CD14-positive monocyte (primary cell): Measurements from ENCODE around the gene SCN9A. TPM values are rescaled to one million over a fixed set of nuclear protein-coding genes. Genes with fewer than 3 reads are reported as not detected.

Experiments
- DNase-seq, 3 donors: peaks; one replicate each; pipeline ENCODE4 v3.0.0-alpha.2; 2011 to 2022
- H2AFZ ChIP-seq: 2 replicates; pipeline ENCODE4 v1.6.0; 2012; ENCODE audit warnings: mild to moderate bottlenecking, low read depth, low read length, inconsistent platforms; ENCODE audit not compliant: insufficient read depth, poor library complexity, severe bottlenecking
- H3K27ac ChIP-seq, 2 donors: 1 replicate in 1 of 2; 2 replicates in 1 of 2; pipeline ENCODE4 v1.5.1; 2012 to 2013; ENCODE audit warnings: low read length in 2 of 2, control low read depth in 1 of 2, inconsistent platforms in 1 of 2, low read depth in 1 of 2, mild to moderate bottlenecking in 1 of 2
- H3K27me3 ChIP-seq, 2 donors: one replicate each; pipeline versions ENCODE4 v1.6.0 to v1.6.1; 2011 to 2013; ENCODE audit warnings: low read length in 2 of 2; ENCODE audit not compliant: control insufficient read depth in 2 of 2, insufficient read depth in 2 of 2
- H3K36me3 ChIP-seq, 2 donors: replicated peaks in 1 of 2; 1 replicate in 1 of 2; 2 replicates in 1 of 2; pipeline versions ENCODE4 v1.5.1 to v1.6.1; 2012 to 2013; ENCODE audit warnings: low read length in 2 of 2, control low read depth in 1 of 2, inconsistent platforms in 1 of 2, mild to moderate bottlenecking in 1 of 2; ENCODE audit not compliant: insufficient read depth in 2 of 2, control insufficient read depth in 1 of 2
- H3K4me1 ChIP-seq, 2 donors: 1 replicate in 1 of 2; 2 replicates in 1 of 2; pipeline versions ENCODE4 v1.5.1 to v1.6.1; 2012 to 2013; ENCODE audit warnings: low read length in 2 of 2, control low read depth in 1 of 2, inconsistent platforms in 1 of 2, mild to moderate bottlenecking in 1 of 2, moderate library complexity in 1 of 2; ENCODE audit not compliant: insufficient read depth in 2 of 2, control insufficient read depth in 1 of 2
- H3K4me2 ChIP-seq: replicated peaks from 2 replicates; pipeline ENCODE3; 2012; ENCODE audit warnings: low read length, moderate library complexity, mild to moderate bottlenecking; ENCODE audit not compliant: poor library complexity, severe bottlenecking; ENCODE audit errors: extremely low read depth
- H3K4me3 ChIP-seq, 3 experiments: fragments of 200-600 bp in 1 of 3; sonication (generic) in 1 of 3; replicated peaks in 1 of 3; 1 replicate in 2 of 3; 2 replicates in 1 of 3; pipeline ENCODE4 v1.5.1; 2011 to 2013; ENCODE audit warnings: low read length in 3 of 3, mild to moderate bottlenecking in 3 of 3, control low read depth in 2 of 3, low read depth in 2 of 3, inconsistent platforms in 1 of 3, moderate library complexity in 1 of 3
- H3K79me2 ChIP-seq: 2 replicates; pipeline ENCODE4 v1.6.0; 2012; ENCODE audit warnings: mild to moderate bottlenecking, control low read depth, inconsistent platforms, low read length, moderate library complexity; ENCODE audit not compliant: insufficient read depth
- H3K9ac ChIP-seq: 2 replicates; pipeline ENCODE4 v1.6.0; 2017; ENCODE audit warnings: low read length, mild to moderate bottlenecking; ENCODE audit not compliant: insufficient read depth, poor library complexity, severe bottlenecking
- H3K9me3 ChIP-seq, 2 donors: replicated peaks in 1 of 2; 1 replicate in 1 of 2; 2 replicates in 1 of 2; pipeline versions ENCODE4 v1.5.1 to v1.6.1; 2012 to 2013; ENCODE audit warnings: low read length in 2 of 2, control low read depth in 1 of 2; ENCODE audit not compliant: control insufficient read depth in 1 of 2, insufficient read depth in 1 of 2
- H4K20me1 ChIP-seq: 2 replicates; pipeline ENCODE4 v1.6.0; 2012; ENCODE audit warnings: mild to moderate bottlenecking, low read length, control low read depth, moderate library complexity; ENCODE audit not compliant: insufficient read depth
- H3K27ac Mint-ChIP-seq, 7 donors: one replicate each; pipeline ENCODE4 v1.8.0; 2020; ENCODE audit warnings: mild to moderate bottlenecking in 7 of 7, mixed read lengths in 7 of 7, moderate library complexity in 6 of 7, inconsistent platforms in 2 of 7
- H3K27me3 Mint-ChIP-seq, 3 donors: one replicate each; pipeline ENCODE4 v1.8.0; 2021 to 2022; ENCODE audit warnings: low read depth in 3 of 3, mild to moderate bottlenecking in 3 of 3, mixed read lengths in 3 of 3, moderate library complexity in 3 of 3, inconsistent platforms in 1 of 3
- H3K36me3 Mint-ChIP-seq, 2 donors: one replicate each; pipeline ENCODE4 v1.8.0; 2020; ENCODE audit warnings: mixed read lengths in 2 of 2, inconsistent platforms in 1 of 2, mild to moderate bottlenecking in 1 of 2
- H3K4me1 Mint-ChIP-seq: one replicate; pipeline ENCODE4 v1.8.0; 2020; ENCODE audit warnings: mild to moderate bottlenecking, mixed read lengths
- H3K4me3 Mint-ChIP-seq, 2 donors: one replicate each; pipeline ENCODE4 v1.8.0; 2020; ENCODE audit warnings: mild to moderate bottlenecking in 2 of 2, mixed read lengths in 2 of 2, moderate library complexity in 1 of 2
- H3K9me3 Mint-ChIP-seq, 7 donors: one replicate each; pipeline ENCODE4 v1.8.0; 2020 to 2022; ENCODE audit warnings: mixed read lengths in 7 of 7, mild to moderate bottlenecking in 6 of 7, moderate library complexity in 6 of 7, inconsistent platforms in 2 of 7
- CTCF ChIP-seq: fragments of 200-600 bp; IDR thresholded peaks from one replicate; pipeline ENCODE4 v1.8.0; 2022; ENCODE audit warnings: antibody characterized with exemption, mild to moderate bottlenecking
- WGBS: methylation state at CpG from one replicate; pipeline ENCODE4 v1.1.5; 2013; ENCODE audit warnings: missing lambda C conversion rate; ENCODE audit not compliant: insufficient coverage; 5-methylcytosine and 5-hydroxymethylcytosine counted together
- intact Hi-C, 2 donors: fragments of 100-400 bp; cut with micrococcal nuclease; formaldehyde crosslinking; loops; one replicate each; pipeline versions ENCODE4 v1.15.0 to v1.15.1; 2023
- polyA plus RNA-seq, 3 donors: library from polyadenylated mRNA; depleted of rRNA in 1 of 3; unstranded in 2 of 3; stranded (reverse) in 1 of 3; fragments of 300-500 nt in 2 of 3; fragments of >200 nt in 1 of 3; fragmentation: Illumina TruSeq in 2 of 3; gene quantifications; 1 replicate in 2 of 3; 2 replicates in 1 of 3; pipeline ENCODE4 v1.2.3, GENCODE V29; 2012 to 2021

SCN9A gene
- polyA plus RNA-seq, 3 donors: 0.24 to 0.67 (median 0.26) TPM

GRCh38 chr2:166224197-166224596 lies 151.5 kb downstream of the SCN9A start:
- no peaks in the 10 kb centered on the region for H3K79me2 ChIP-seq
- no peak overlapping the region for H3K27ac Mint-ChIP-seq
- no peaks in the 10 kb centered on the region for H3K36me3 Mint-ChIP-seq
- H3K9ac ChIP-seq: no peak overlapping the region
- intact Hi-C loops: no loop called here
- H3K27me3 Mint-ChIP-seq: no peaks in the 10 kb centered on the region
- no peaks in the 10 kb centered on the region for H3K4me1 ChIP-seq
- H3K9me3 Mint-ChIP-seq: peaks cover 0 to 10% (median 0%) of the 10 kb centered on the region in 7 donors
- H3K36me3 ChIP-seq: no peaks in the 10 kb centered on the region
- H3K9me3 ChIP-seq: no peaks in the 10 kb centered on the region
- no peak overlapping the region for H3K4me3 Mint-ChIP-seq
- no peaks in the 10 kb centered on the region for H4K20me1 ChIP-seq
- DNase-seq: no peak
- no peak overlapping the region for H3K27ac ChIP-seq
- H3K4me2 ChIP-seq: no peak overlapping the region
- H3K4me1 Mint-ChIP-seq: no peaks in the 10 kb centered on the region
- no peak overlapping the region for H2AFZ ChIP-seq
- TF ChIP-seq CTCF: no peak
- H3K4me3 ChIP-seq: no peak overlapping the region
- no peaks in the 10 kb centered on the region for H3K27me3 ChIP-seq

- Mint-ChIP-seq H3K9me3 (peaks cover 0 to 10% (median 2%) of the 10 kb centered on the region in 7 donors), H3K36me3 (no peaks in the 10 kb centered on the region), H3K27me3 (no peaks in the 10 kb centered on the region), H3K4me1 (no peaks in the 10 kb centered on the region), H3K4me3 (no peak overlapping the region), H3K27ac (no peak overlapping the region)
- Histone ChIP-seq H3K27ac (no peak overlapping the region), H3K9me3 (no peaks in the 10 kb centered on the region), H3K4me2 (no peak overlapping the region), H2AFZ (no peak overlapping the region), H4K20me1 (no peaks in the 10 kb centered on the region), H3K27me3 (no peaks in the 10 kb centered on the region), H3K9ac (no peak overlapping the region), H3K36me3 (no peaks in the 10 kb centered on the region), H3K4me3 (no peak overlapping the region), H3K79me2 (no peaks in the 10 kb centered on the region), H3K4me1 (no peaks in the 10 kb centered on the region)
- DNase-seq: no peak
- intact Hi-C loops: no loop called here
- TF ChIP-seq CTCF: no peak
- 71% methylated on average over 1 of the region's 4 CpGs for WGBS
Measured at GRCh38 chr2:166223298-166223697, 152.4 kb downstream of the SCN9A start.
